SKM-1 treated with dmso at 0.1 percent for 144 hours (cell line): Measurements from ENCODE around the gene SMDT1.
"Not testable (repeated sequence)": the region's sequence is repeated elsewhere in the genome, so short reads cannot be mapped to it uniquely, and the experiment has no call there.

Source experiments
- DNase-seq: peaks from one replicate; lab custom pipeline; 2025; ENCODE audit not compliant: unreplicated experiment; lab: John Stamatoyannopoulos, UW

SMDT1 gene

DNA sequence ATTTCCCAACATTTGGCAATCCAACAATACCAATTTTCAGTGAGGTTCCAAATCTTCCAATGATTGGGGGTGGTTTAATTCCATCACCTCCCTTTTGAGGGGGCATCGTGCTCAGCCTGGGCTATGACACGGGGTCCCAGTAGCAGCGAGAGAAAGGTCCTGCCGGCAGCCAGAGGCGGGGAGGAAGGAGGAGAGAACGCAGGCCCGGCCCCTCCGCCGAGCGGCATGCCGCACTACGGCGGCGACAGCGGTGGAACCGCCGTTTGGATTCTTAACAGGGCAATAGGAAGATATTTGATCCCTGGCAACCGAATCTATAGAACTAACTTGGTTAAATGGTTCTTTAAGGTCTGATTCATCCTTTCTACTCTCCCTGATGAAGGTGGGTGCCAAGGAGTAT lies 29.3 kb downstream of the SMDT1 start:
- DNase-seq = no peak

- no peak for DNase-seq
Measured at GRCh38 chr22:42111798-42112197, 32.3 kb downstream of the SMDT1 start.

DNA sequence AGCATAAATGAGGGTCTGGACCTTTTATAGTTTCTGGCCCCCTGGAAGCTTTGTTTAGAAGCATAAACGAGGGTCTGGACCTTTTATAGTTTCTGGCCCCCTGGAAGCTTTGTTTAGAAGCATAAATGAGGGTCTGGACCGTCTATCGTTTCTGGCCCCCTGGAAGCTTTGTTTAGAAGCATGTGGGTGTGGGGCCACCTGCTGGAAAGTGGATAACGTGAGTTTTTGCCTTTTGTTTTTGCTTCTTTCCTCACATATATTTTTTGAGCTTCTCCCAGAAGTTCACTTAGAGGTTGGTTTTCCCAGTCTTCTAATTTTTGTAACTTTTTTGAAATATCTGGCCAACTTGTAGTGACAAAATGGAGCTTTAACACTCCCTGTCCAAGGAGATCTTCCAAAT lies 33.3 kb downstream of the SMDT1 start:
- DNase-seq = not testable (repeated sequence)

DNA sequence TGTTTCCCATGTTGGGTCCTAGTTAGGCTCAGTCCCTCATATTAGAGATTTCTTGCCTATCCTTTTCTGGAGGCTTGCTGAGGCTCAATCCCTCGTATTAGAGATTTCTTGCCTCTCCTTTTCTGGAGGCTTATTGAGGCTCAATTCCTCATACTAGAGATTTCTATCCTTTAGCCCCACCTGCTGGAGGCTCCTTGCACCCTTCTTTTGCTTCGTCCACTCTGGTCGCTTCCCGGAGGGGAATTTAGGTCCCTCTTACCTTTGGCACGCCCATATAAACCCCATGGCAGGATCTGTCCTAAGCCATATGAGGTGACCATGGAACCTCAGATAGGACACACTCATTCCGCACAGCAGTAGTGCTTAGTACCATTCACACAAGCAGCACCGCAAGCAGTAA lies 35.2 kb downstream of the SMDT1 start:
- peak; percentile 64 for DNase-seq

GRCh38 chr22:42115420-42115830 lies 35.9 kb downstream of the SMDT1 start:
- peak; percentile 98 for DNase-seq

GRCh38 chr22:42116848-42117424 lies 37.4 kb downstream of the SMDT1 start:
- DNase-seq = peak; percentile 68

DNA sequence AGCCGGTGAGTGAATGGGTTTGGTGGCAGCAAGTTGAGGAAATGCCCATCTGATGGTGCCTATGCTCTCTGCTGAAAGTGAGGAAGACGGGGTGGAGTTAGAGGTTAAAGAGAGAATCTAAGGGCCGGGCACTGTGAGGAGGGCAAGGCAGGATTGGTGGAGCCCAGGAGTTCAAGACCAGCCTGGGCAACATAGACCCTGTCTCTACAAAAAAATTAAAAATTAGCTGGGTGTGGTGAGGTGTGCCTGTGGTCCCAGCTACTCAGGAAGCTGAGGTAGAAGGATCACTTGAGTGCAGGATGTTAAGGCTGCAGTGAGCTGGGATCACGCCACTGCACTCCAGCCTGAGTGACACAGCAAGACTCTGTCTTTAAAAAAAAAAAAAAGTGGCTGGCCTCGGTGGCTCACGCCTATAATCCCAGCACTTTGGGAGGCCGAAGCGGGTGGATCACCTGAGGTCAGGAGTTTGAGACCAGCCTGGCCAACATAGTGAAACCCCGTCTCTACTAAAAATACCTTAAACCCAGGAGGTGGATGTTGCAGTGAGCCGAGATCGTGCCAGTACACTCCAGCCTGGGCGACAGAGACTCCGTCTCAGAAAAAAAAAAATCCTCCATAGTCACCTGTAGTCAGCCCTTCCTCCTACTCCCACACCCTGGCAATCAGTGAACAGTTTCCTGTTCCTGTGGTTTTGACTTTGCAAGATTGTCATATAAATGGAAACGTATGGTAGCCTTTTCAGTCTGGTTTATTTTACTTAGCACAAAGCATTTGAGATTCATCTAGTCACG lies 40.9 kb downstream of the SMDT1 start:
- peak; percentile 9 for DNase-seq

GRCh38 chr22:42123529-42123928 lies 44.0 kb downstream of the SMDT1 start:
- not testable (repeated sequence) for DNase-seq

DNA sequence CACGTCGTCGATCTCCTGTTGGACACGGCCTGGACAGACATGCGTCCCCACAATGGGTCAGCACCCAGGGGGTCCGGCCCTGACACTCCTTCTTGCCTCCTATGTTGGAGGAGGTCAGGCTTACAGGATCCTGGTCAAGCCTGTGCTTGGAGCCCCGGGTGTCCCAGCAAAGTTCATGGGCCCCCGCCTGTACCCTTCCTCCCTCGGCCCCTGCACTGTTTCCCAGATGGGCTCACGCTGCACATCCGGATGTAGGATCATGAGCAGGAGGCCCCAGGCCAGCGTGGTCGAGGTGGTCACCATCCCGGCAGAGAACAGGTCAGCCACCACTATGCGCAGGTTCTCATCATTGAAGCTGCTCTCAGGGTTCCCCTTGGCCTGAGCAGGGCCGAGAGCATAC lies 48.1 kb downstream of the SMDT1 start:
- no peak for DNase-seq

GRCh38 chr22:42128007-42128406 lies 48.5 kb downstream of the SMDT1 start:
- not testable (repeated sequence) for DNase-seq

GRCh38 chr22:42128776-42129694 lies 49.5 kb downstream of the SMDT1 start:
- not testable (repeated sequence) for DNase-seq

- DNase-seq = not testable (repeated sequence)
Measured at GRCh38 chr22:42130182-42130581, 50.7 kb downstream of the SMDT1 start.

DNA sequence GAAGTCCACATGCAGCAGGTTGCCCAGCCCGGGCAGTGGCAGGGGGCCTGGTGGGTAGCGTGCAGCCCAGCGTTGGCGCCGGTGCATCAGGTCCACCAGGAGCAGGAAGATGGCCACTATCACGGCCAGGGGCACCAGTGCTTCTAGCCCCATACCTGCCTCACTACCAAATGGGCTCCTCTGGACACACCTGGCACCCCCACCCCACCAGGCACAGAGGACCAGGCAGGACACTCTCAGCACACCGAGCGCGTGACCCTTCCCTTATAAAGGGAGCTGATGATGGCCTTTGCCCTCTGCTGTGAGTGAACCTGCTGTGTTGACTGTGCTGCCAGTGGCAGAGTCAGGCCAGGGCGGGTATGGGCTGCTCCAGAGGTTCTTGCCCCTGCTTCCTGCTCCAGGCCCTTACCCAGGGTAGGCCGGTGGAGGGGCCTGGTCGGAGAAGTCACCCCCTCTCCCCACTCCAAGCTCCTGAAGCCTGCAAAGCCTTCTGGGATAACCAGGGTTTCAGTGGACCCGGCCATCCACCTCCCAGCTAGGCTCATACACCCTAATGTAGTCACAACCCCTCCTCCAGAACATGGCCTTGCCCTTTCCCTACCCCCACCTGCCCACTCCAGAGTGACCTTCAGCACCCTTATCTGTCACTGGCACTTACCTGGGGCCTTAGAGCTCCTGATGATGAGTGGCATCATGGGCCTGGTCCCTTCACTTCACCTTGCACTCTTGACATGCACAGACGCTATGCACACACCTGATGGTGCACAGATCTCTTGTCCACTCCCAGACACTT lies 51.3 kb downstream of the SMDT1 start, which contains the start of gene CYP2D6:
CYP2D6 (minus strand) TSS at position 172 of the 793 bp plus-strand sequence; CDS start at position 153, 19 bp downstream.
- not testable (repeated sequence) for DNase-seq

GRCh38 chr22:42131562-42131961 lies 52.1 kb downstream of the SMDT1 start:
- DNase-seq = no peak

GRCh38 chr22:42132457-42132856 lies 53.0 kb downstream of the SMDT1 start:
- no peak for DNase-seq
